Heart left ventricle (tissue), 13 donors: ENCODE measurements around the gene PCED1B.

Experiments used
- POLR2A ChIP-seq, 2 donors: fragments of 450-650 bp; IDR thresholded peaks; one replicate each; pipeline ENCODE4 v1.6.1; 2017; ENCODE audit warnings: antibody characterized with exemption in 2 of 2, mild to moderate bottlenecking in 2 of 2, moderate library complexity in 2 of 2
- TF ChIP-seq, protein P1 (sequence below), 12 donors: fragments of 200-600 bp; sonication (generic) in 4 of 12; IDR thresholded peaks; one replicate each; pipeline versions ENCODE4 v1.5.0 to v1.8.0; 2018 to 2022; ENCODE audit warnings: antibody characterized with exemption in 12 of 12, mild to moderate bottlenecking in 5 of 12
- donor health status: ischemic (EF 13 %, LVEDD 7.1; RV severe dilation, severe dysfunction).
- donor health status: DM: no; HTN: yes; CAD: no.
- donor health status: DM: no; HTN: no; CAD: no.
- donor health status: ischemic (EF 25% LVEDD 6.9; RV normal size, moderate dysfunction).
- donor health status: ischemic (EF 25% LVEDD 5.7; RV mildly dilated, moderate dysfunction).
- donor health status: ischemic (EF 35%, LVEDD 5.7; RV mildly dilated, moderate dysfunction).
- donor health status: nonischemic (EF 11% LVEDD 7.7; RV severe dilation, severe dysfunction).
- donor health status: DM: yes; HTN: yes; CAD: no.
- donor health status: PGD.
- donor health status: ischemic (EF 29% LVEDD 5.4; RV normal size, mild dysfunction).
- donor health status: nonischemic (EF 23%, LVEDD 6.1; RV moderate dilation, normal function).

DNA sequence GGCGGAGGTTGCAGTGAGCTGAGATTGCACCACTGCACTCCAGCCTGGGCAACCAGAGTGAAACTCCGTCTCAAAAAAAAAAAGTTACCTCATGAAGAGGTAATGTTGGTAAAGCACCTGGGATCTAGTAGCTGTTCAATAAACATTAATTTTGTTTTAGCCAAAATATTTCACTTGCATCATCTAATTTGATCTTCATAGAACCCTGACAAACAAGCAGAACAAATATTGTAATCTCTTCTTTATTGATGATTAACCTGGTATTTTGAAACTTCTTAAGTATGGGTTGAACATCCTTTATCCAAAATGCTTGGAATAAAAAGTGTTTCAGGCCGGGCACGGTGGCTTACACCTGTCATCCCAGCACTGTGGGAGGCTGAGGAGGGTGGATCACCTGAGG lies 149.4 kb downstream of the PCED1B start:
- TF ChIP-seq, protein P1, sequence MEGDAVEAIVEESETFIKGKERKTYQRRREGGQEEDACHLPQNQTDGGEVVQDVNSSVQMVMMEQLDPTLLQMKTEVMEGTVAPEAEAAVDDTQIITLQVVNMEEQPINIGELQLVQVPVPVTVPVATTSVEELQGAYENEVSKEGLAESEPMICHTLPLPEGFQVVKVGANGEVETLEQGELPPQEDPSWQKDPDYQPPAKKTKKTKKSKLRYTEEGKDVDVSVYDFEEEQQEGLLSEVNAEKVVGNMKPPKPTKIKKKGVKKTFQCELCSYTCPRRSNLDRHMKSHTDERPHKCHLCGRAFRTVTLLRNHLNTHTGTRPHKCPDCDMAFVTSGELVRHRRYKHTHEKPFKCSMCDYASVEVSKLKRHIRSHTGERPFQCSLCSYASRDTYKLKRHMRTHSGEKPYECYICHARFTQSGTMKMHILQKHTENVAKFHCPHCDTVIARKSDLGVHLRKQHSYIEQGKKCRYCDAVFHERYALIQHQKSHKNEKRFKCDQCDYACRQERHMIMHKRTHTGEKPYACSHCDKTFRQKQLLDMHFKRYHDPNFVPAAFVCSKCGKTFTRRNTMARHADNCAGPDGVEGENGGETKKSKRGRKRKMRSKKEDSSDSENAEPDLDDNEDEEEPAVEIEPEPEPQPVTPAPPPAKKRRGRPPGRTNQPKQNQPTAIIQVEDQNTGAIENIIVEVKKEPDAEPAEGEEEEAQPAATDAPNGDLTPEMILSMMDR (IDR thresholded peaks at IDR 0.05), result no peak
- no peak for TF ChIP-seq POLR2A (IDR thresholded peaks at IDR 0.05)
